SJSA1 (cell line): ENCODE measurements around the gene MTARC2. TPM values are rescaled to one million over a fixed set of nuclear protein-coding genes. Genes with fewer than 3 reads are reported as not detected.

Experiments
- DNase-seq, 2 experiments: peaks; one replicate each; pipeline ENCODE4 v3.0.0-alpha.2; 2015 to 2020; ENCODE audit warnings: low spot score in 2 of 2, low read depth in 1 of 2
- H3K27ac ChIP-seq: fragments of 250-450 bp; sonication (Bioruptor Pico); 2 replicates; pipeline ENCODE4 v1.5.1; 2020; ENCODE audit warnings: mild to moderate bottlenecking, moderate library complexity
- H3K27me3 ChIP-seq: fragments of 250-450 bp; sonication (Bioruptor Pico); replicated peaks from 2 replicates; pipeline ENCODE4 v1.5.1; 2020; ENCODE audit warnings: mild to moderate bottlenecking, moderate library complexity
- H3K36me3 ChIP-seq: fragments of 250-450 bp; sonication (Bioruptor Pico); 2 replicates; pipeline ENCODE4 v1.5.1; 2020; ENCODE audit warnings: mild to moderate bottlenecking
- H3K4me1 ChIP-seq: fragments of 250-450 bp; sonication (Bioruptor Pico); replicated peaks from 2 replicates; pipeline ENCODE4 v1.6.1; 2021; ENCODE audit warnings: mild to moderate bottlenecking
- H3K4me3 ChIP-seq: fragments of 250-450 bp; sonication (Bioruptor Pico); 2 replicates; pipeline ENCODE4 v1.5.1; 2020; ENCODE audit warnings: mild to moderate bottlenecking
- H3K9me3 ChIP-seq: fragments of 250-450 bp; sonication (Bioruptor Pico); replicated peaks from 2 replicates; pipeline ENCODE4 v1.5.1; 2020; ENCODE audit warnings: mild to moderate bottlenecking
- total RNA-seq: library from RNA; depleted of rRNA; stranded (reverse); fragments of >200 nt; shearing (Covaris generic); gene quantifications from 2 replicates; pipeline ENCODE4 v1.2.3, GENCODE V29; 2014; rRNA removed

Gene MTARC2
- total RNA-seq, 1 experiment from 2014 or later, result 10.1 TPM

- DNase-seq, result peak in 1 of 2 experiments; percentile 11
- H3K27me3 ChIP-seq, result no peaks in the 10 kb centered on the region
Measured at GRCh38 chr1:220824031-220824989, 76.2 kb downstream of the MTARC2 start.

GRCh38 chr1:220825819-220826551 is 77.9 kb downstream of the MTARC2 start:
- peak overlapping the region; percentile 7; the same call in 1 of the 2 replicates for H3K27ac ChIP-seq
- DNase-seq, result peak; percentile 34 to 59
- H3K4me3 ChIP-seq, result no peak overlapping the region
- H3K36me3 ChIP-seq, result no peaks in the 10 kb centered on the region
- peaks cover 31% of the 10 kb centered on the region for H3K4me1 ChIP-seq
- no peaks in the 10 kb centered on the region for H3K27me3 ChIP-seq
- H3K9me3 ChIP-seq, result no peaks in the 10 kb centered on the region

More at GRCh38 chr1:220824031-220824989, 76.2 kb downstream of the MTARC2 start:
- Histone ChIP-seq H3K36me3 (no peaks in the 10 kb centered on the region), H3K4me3 (no peak overlapping the region), H3K4me1 (peaks cover 26% of the 10 kb centered on the region), H3K9me3 (no peaks in the 10 kb centered on the region), H3K27ac (no peak overlapping the region)

- Histone ChIP-seq H3K36me3 (no peaks in the 10 kb centered on the region), H3K4me3 (no peak overlapping the region), H3K27ac (no peak overlapping the region), H3K9me3 (no peaks in the 10 kb centered on the region), H3K4me1 (peaks cover 31% of the 10 kb centered on the region), H3K27me3 (no peaks in the 10 kb centered on the region)
- DNase-seq, result no peak
Measured at GRCh38 chr1:220826729-220827128, 78.6 kb downstream of the MTARC2 start.

GRCh38 chr1:220827445-220828178 is 79.5 kb downstream of the MTARC2 start:
- H3K36me3 ChIP-seq, result no peaks in the 10 kb centered on the region
- H3K27ac ChIP-seq, result no peak overlapping the region
- no peak for DNase-seq
- H3K4me3 ChIP-seq, result no peak overlapping the region
- H3K4me1 ChIP-seq, result peaks cover 31% of the 10 kb centered on the region
- H3K9me3 ChIP-seq, result no peaks in the 10 kb centered on the region
- no peaks in the 10 kb centered on the region for H3K27me3 ChIP-seq

GRCh38 chr1:220828179-220828490 is 80.0 kb downstream of the MTARC2 start:
- Histone ChIP-seq H3K27ac (no peak overlapping the region), H3K4me1 (peaks cover 35% of the 10 kb centered on the region), H3K4me3 (no peak overlapping the region), H3K36me3 (no peaks in the 10 kb centered on the region), H3K27me3 (no peaks in the 10 kb centered on the region), H3K9me3 (no peaks in the 10 kb centered on the region)
- DNase-seq, result no peak

- Histone ChIP-seq H3K36me3 (no peaks in the 10 kb centered on the region), H3K27me3 (no peaks in the 10 kb centered on the region), H3K4me1 (peaks cover 37% of the 10 kb centered on the region), H3K4me3 (no peak overlapping the region), H3K9me3 (no peaks in the 10 kb centered on the region), H3K27ac (no peak overlapping the region)
- no peak for DNase-seq
Measured at GRCh38 chr1:220828950-220829586, 80.9 kb downstream of the MTARC2 start.

GRCh38 chr1:220833436-220833835 is 85.3 kb downstream of the MTARC2 start:
- H3K27me3 ChIP-seq, result no peaks in the 10 kb centered on the region
- no peaks in the 10 kb centered on the region for H3K9me3 ChIP-seq
- no peak for DNase-seq
- H3K4me1 ChIP-seq, result peaks cover 22% of the 10 kb centered on the region
- no peak overlapping the region for H3K27ac ChIP-seq
- no peak overlapping the region for H3K4me3 ChIP-seq
- H3K36me3 ChIP-seq, result no peaks in the 10 kb centered on the region

Other genes starting within 250 kb of the MTARC2 start
- gene MARK1, start 220.2 kb upstream of the MTARC2 start, total RNA-seq, result 0.08 TPM in 1 of 2 replicates, not detected in the other
- 2.5 and 3.6 TPM in 2 replicates for gene C1orf115, start 58.0 kb upstream of the MTARC2 start, total RNA-seq
- not detected in 2 replicates for gene MTARC1, start 38.6 kb downstream of the MTARC2 start, total RNA-seq
- 5.2 and 8.3 TPM in 2 replicates for gene HLX, start 131.1 kb downstream of the MTARC2 start, total RNA-seq